Measurements from ENCODE around the gene NUP93. TPM values are rescaled to one million over a fixed set of nuclear protein-coding genes. Genes with fewer than 3 reads are reported as not detected.

The NUP93 gene
- total and polyA plus RNA-seq, 9 of the 15 experiments (the other 6 are each of a cell fraction or from before 2014, with no cell fraction given) = 92.0 to 162 (median 121) TPM

- no peak for TF ChIP-seq ZNF318 (IDR thresholded peaks at IDR 0.05; ENCODE audit: borderline replicate concordance in 1 of 2, low read depth in 1 of 2)
- no peak for TF ChIP-seq KAT7 (CRISPR knock-in tag; IDR thresholded peaks at IDR 0.05; ENCODE audit: borderline replicate concordance)
- TF ChIP-seq NFRKB (IDR thresholded peaks at IDR 0.05; ENCODE audit: low read depth) = no peak
These were observed 20.4 kb upstream of the NUP93 start (continued) for GRCh38 chr16:56709443-56710040.

Data from K562 (cell line).